A172 (cell line): Measurements from ENCODE around the gene ZNF474. TPM values are rescaled to one million over a fixed set of nuclear protein-coding genes. Genes with fewer than 3 reads are reported as not detected.

Experiments used
- DNase-seq: peaks from one replicate; pipeline ENCODE4 v3.0.0-alpha.2; 2015; ENCODE audit warnings: low spot score
- total RNA-seq: library from RNA; depleted of rRNA; stranded (reverse); fragments of >200 nt; shearing (Covaris generic); gene quantifications from 2 replicates; pipeline ENCODE4 v1.2.3, GENCODE V29; 2014; rRNA removed

Gene ZNF474
- total RNA-seq, 1 experiment from 2014 or later: not detected

DNA sequence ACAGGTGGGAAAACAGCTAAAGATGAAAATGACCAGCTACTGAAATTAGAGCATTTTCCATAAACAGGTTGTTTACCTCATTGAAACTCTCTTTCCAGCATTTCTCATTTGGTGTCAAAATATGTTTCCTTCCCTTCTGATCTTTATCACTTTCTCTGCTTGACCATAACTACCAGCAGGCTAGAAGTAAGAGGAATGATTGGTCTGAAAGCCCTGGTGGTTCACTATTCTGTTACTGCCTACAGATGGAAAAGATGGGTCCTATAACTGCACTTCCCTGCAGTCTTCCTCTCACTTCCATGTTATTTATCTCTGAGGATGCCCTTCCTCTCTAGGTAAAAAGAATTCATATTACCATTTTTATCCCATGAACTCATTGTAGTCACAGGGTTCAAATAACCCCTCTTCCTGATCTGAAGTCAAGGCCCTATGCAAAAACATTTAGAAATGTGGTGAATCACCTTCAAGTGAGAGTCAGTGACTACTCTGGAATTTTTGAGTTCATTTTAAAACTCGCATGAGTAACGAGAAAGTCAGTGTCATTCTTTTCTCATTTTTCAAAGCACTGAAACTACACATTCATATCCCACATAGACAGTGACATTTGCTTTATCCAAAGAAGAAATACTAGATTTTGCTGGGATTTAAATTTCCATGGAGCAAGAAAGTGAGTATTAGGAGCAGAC is 51.7 kb downstream of the ZNF474 start:
- DNase-seq: peak; percentile 82

GRCh38 chr5:122181863-122182262 is 52.5 kb downstream of the ZNF474 start:
- DNase-seq: no peak

DNA sequence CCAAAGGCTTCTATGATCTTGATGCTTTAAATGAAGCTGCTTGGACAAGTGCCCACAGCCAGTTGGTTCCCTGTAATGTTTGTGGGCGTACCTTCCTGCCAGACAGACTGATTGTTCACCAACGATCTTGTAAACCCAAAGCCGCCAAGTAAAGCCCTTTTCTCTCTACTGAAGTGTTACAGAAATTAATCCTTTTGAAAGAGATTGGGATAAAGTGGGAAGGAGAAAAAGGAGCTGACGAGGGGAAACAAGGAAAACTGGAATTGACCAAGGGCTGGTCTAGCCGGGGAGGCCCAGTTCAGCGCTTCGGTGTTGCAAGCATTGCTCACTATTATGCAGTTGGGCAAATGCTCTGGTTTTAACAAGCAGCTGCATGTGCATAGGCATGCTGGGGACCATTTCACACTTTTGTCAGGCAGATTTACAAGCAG is 53.2 kb downstream of the ZNF474 start:
- peak; percentile 85 for DNase-seq

- DNase-seq: peak; percentile 82
These were observed 53.9 kb downstream of the ZNF474 start for GRCh38 chr5:122183098-122183787.

- no peak for DNase-seq
These were observed 54.4 kb downstream of the ZNF474 start for GRCh38 chr5:122183788-122184170.

- no peak for DNase-seq
These were observed 55.4 kb downstream of the ZNF474 start for GRCh38 chr5:122184676-122185255.

DNA sequence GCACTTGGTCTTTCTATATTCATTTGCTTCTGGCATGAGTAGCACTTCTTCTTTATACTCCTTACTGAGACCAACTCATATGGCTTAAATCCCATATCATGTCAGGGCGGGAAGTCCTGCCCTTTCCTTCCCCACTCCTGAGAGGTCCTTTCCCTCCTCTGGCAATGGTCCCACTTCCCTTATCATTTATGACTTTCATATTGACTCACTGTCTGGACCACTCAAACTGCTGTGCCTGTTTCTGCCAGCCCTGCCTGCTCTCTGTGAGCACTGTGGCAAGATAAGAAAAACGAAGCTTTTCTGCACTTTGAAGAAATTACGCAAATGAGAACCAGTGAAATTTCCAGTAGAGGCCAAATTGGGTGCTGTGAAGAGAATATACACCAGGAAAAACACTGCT is 58.1 kb downstream of the ZNF474 start:
- DNase-seq: peak; percentile 74

DNA sequence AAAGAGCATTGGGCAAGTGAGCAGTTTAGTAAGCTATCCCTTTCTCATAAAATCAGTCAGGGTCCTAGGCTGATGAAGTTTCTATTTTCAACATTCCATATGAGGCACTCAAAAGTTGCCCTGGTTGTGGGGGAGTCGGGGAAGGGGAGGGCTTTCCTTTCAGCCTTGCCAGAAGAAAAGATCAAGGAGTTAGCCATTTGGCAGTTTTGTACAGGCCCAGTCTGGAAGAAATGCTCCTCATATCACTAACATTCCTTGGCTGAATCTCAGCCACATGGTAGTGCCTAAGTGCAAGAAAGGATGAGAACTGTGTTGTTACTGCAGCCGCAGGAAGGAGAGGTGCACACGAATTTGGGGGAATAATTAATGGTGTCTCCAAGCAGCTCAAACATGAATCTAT is 60.8 kb downstream of the ZNF474 start:
- DNase-seq: no peak

DNA sequence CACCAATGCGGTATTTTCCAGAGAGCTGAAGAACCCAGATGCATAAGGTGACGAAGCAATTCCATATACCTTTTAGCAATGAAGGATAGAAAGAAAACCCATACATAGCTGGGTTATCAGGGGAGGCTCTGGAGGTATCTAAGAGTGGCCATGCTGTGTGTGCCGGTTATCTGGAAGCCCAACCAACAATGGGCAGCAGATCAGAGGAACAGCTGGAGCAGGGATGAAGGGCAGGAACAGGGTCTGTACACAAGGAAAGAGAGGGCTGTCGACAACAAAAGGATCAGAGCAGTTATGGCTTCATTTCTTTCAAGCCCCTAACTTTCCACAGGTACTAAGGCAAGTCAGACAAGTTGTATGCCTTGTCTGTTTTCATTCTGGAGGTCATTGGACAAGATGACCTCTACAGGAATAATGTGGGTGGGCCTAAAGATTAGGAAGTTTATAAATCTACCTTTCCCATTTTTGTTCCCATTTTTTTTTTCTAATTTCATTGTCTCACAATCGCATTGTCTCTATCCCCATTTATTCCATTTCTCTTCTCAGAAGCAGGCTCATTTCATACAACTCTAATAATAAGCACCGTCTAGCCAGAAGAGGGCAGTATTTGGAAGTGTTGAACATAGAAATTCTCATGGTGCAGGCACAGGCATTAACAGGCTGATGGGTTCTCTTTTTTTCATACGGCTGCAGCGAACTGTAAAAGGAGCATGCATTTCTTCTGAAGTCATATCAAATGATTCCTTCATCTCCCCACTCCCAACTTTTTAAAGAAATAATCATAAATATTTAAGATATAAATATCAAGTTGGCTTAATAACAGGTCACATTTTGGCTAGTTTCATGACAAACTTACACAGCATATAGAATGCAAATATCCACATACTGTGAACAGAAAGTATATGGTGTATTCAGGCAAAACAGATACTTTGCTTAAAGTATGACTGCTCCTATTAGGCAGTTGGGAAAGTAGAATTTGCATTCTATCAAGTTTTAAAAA is 63.5 kb downstream of the ZNF474 start:
- peak; percentile 71 for DNase-seq

- DNase-seq: peak; percentile 76
These were observed 66.6 kb downstream of the ZNF474 start for GRCh38 chr5:122195802-122196394.

DNA sequence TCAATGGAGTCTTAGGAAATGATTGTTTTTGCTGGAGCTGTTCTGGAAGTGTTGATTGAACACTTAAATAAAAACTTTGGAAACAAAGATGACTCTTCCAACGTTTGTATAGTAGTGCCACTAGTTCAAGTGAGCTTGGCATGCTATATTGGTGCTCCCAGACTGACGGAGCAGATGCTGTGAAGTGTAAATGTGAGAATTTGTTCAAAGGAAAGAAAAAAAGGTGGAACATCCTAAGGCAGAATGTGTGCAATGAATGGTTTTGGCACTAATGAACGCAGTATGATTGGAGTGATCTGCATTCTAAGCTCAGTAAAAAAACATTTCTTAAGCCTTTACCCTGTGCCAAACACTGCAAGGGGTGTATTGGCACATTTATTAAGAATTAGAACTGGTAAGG is 69.8 kb downstream of the ZNF474 start:
- DNase-seq: no peak

DNA sequence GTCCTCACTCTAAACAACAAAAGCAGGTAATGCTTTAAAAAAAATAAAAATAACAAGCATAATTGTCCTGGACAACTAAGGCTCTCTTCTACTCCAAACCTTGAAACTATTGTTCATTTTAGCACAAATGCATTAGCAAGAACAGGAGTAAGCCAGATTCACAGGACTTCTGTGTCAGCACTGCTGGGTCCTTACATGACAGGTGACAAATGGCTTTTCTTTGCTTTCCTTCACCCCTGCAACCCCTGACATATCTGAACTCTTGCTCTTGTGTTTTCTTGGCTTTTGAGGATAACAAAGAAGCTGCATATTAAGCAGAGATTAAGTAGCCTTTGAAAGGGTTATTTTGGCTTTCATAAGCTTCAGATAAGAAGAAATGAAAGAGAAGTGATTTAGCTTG is 71.1 kb downstream of the ZNF474 start:
- no peak for DNase-seq

- DNase-seq: no peak
These were observed 71.5 kb downstream of the ZNF474 start for GRCh38 chr5:122200865-122201264.

DNA sequence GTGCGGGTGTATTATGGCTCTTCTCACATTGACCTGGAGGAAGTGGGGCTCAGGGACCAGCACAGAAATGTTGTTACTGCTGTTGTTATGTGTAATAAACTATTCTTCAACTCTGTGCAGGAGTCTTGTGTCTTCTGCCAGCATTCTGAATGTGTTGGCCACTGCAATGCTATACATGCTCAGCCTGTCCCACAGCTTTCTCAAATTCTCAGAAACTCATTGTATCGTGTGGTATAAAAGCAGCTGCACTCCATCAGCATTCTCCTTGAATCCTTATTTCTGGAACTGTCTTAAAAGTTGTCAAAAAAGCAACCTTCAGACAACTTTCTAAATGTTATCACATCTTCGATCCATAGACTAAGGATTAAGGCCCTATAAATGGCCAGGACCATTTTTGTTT is 72.0 kb downstream of the ZNF474 start:
- no peak for DNase-seq

GRCh38 chr5:122202952-122203351 is 73.6 kb downstream of the ZNF474 start:
- no peak for DNase-seq

Other genes starting within 250 kb of the ZNF474 start
- gene SRFBP1, start 167.6 kb upstream of the ZNF474 start, total RNA-seq: 24.0 and 28.9 TPM in 2 replicates
- 22.2 and 27.2 TPM in 2 replicates for gene LOX, start 51.3 kb upstream of the ZNF474 start, total RNA-seq
- 3.2 and 4.7 TPM in 2 replicates for gene SNCAIP, start 182.7 kb downstream of the ZNF474 start, total RNA-seq